Psoas muscle (tissue), 8 donors: Measurements from ENCODE around the gene LGR6. TPM values are rescaled to one million over a fixed set of nuclear protein-coding genes. Genes with fewer than 3 reads are reported as not detected.

Source experiments
- ATAC-seq, 4 donors: fragments of 200-7000 bp; cut with Tn5 transposase; one replicate each; pipeline ENCODE4 v1.9.1; 2020; ENCODE audit warnings: moderate library complexity in 3 of 4, mild to moderate bottlenecking in 2 of 4
- DNase-seq, 2 donors: peaks; one replicate each; pipeline ENCODE4 v3.0.0-alpha.2; 2020
- H3K27ac ChIP-seq: fragments of 200-600 bp; one replicate; pipeline ENCODE4 v1.8.0; 2022
- H3K27me3 ChIP-seq, 3 donors: fragments of 200-600 bp in 1 of 3; one replicate each; pipeline versions ENCODE4 v1.6.1 to v1.8.0; 2013 to 2022; ENCODE audit warnings: low read length in 2 of 3, mild to moderate bottlenecking in 2 of 3, moderate library complexity in 1 of 3; ENCODE audit not compliant: insufficient read depth in 3 of 3
- H3K36me3 ChIP-seq, 2 donors: fragments of 200-600 bp in 1 of 2; one replicate each; pipeline versions ENCODE4 v1.6.1 to v1.8.0; 2013 to 2022; ENCODE audit warnings: low read depth in 1 of 2, mild to moderate bottlenecking in 1 of 2, moderate library complexity in 1 of 2; ENCODE audit not compliant: insufficient read depth in 1 of 2
- H3K4me1 ChIP-seq: fragments of 200-600 bp; one replicate; pipeline ENCODE4 v1.8.0; 2022
- H3K4me3 ChIP-seq: fragments of 200-600 bp; one replicate; pipeline ENCODE4 v1.8.0; 2022; ENCODE audit warnings: mild to moderate bottlenecking
- H3K9me3 ChIP-seq: fragments of 200-600 bp; one replicate; pipeline ENCODE4 v1.8.0; 2022
- WGBS, 3 donors: extraction: QIAGEN DNeasy Blood & Tissue Kit; methylation state at CpG; one replicate each; pipeline versions ENCODE4 v1.1.6 to v1.1.7; 2013; 5-methylcytosine and 5-hydroxymethylcytosine counted together
- intact Hi-C, 2 donors: fragments of 100-400 bp; cut with DNase I; formaldehyde crosslinking; loops; one replicate each; pipeline versions ENCODE4 v1.11.0 to v1.14.2; 2022
- polyA plus RNA-seq, 3 donors: library from polyadenylated mRNA; stranded (reverse); fragments of 200-250 nt; gene quantifications; one replicate each; pipeline ENCODE4 v1.2.3, GENCODE V29; 2013
- total RNA-seq, 4 donors: library from RNA; stranded (reverse); fragmentation: NEBNext Ultra II Directional in 2 of 4; extraction: Animal tissue kit (Norgen Biotek cat#: 25700) in 2 of 4; gene quantifications; one replicate each; pipeline versions ENCODE4 v1.2.1 to v1.2.4, GENCODE V29; 2021 to 2023
- TF ChIP-seq, protein P1 (sequence below): fragments of 200-600 bp; IDR thresholded peaks from one replicate; pipeline ENCODE4 v1.8.0; 2022; ENCODE audit warnings: antibody characterized with exemption
- donor health status: healthy with polysubstance abuse.
- donor health status: DM: no; HTN: no; CAD: no; lungs with moderate emphysema.
- donor health status: Bipolar disorder and iron deficiency.
- donor health status: healthy.
- donor health status: DM: yes; HTN: yes; CAD: no.
- donor health status: DM: no; HTN: no; CAD: no.
- donor health status: DM: no; HTN: no; CAD: no.
- donor health status: DM: yes; HTN: yes; CAD: no.

LGR6 gene
- total and polyA plus RNA-seq, 7 donors, result 0.12 to 0.20 (median 0.16) TPM; not detected in 3

DNA sequence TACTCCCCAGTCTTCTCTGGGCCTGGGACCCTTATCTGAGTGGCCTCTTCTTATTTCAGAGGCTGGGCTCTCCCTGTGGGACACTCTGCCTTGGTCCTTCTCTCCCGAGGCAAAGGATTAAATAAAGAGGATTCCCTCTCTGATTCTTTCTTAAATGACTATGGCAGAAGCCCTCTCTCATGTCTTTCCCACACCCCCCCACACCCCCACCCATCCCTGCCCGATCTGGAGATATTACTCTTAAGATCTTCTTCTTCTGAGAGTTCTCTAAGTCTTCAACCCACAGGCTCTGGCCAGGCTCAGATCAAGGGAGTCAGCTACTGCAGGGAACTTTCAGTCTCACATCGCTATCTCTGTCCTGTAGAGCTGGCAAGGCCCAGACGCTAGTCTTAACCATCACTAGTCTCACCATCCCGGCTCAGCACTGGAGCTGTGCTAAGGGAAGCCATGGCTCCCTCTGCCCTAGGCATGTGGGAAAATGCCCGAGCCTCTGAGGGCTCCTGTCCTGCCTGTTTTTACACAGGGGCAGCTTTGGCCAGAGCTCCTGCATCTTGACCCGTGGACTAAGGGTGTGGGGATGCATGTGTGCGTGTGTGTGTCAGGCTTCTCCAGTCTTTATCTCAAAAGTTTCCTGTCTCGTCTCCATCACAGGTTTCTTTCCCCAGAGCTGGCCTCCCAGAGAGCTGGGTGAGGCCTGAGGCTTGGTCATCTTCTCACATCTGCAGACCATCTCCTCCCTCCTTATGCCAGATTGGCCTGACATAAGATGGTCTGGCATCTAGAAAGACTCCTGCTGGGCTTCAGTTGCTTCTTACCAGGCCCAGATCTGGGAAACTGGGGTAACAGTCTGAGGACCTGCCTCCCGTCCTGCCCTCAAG lies 36.7 kb downstream of the LGR6 start:
- intact Hi-C loops, result loop anchor here in 1 of 2 donors (10.0 kb wide), 1 partner anchor 925 kb away; no protein-coding TSS in a partner anchor
- TF ChIP-seq, protein P1, sequence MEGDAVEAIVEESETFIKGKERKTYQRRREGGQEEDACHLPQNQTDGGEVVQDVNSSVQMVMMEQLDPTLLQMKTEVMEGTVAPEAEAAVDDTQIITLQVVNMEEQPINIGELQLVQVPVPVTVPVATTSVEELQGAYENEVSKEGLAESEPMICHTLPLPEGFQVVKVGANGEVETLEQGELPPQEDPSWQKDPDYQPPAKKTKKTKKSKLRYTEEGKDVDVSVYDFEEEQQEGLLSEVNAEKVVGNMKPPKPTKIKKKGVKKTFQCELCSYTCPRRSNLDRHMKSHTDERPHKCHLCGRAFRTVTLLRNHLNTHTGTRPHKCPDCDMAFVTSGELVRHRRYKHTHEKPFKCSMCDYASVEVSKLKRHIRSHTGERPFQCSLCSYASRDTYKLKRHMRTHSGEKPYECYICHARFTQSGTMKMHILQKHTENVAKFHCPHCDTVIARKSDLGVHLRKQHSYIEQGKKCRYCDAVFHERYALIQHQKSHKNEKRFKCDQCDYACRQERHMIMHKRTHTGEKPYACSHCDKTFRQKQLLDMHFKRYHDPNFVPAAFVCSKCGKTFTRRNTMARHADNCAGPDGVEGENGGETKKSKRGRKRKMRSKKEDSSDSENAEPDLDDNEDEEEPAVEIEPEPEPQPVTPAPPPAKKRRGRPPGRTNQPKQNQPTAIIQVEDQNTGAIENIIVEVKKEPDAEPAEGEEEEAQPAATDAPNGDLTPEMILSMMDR, result no peak

DNA sequence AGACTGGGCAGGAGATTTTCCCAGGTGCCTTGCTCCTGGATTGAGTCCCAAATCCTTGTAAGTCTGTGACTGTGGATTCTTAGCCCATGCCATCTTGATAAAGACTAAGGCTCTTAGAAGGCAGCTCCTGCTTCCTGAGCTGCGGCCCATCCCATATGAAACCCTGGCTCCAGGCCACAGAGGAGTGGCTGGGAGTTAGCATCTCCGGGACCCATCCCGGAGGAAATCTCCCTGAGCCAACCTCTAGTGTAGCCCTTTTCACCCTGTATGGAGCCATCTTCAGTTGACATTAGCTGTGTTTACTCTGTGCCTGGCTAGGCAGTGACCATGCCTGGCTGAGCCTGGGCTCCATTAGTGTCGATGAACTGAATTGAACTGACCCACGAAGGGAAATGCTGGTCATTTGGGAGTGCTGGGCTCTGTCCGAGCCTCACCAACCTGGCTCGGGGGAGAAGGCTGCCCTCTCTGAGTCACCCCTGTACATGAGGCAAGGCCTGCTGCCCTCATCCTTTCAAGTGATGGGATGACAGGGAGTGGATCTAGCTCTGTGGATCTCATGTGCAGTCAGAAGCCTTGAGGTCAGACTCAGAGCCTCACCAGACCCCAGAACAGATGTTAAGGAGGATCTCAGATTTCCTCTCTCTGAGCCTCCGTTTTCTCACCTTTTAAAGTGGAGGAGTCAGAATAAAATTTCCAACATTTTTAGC lies 37.5 kb downstream of the LGR6 start:
- intact Hi-C loops, result loop anchor here in 1 of 2 donors (10.0 kb wide), 1 partner anchor 924 kb away; no protein-coding TSS in a partner anchor
- H3K4me1 ChIP-seq, result no peaks in the 10 kb centered on the region
- H3K36me3 ChIP-seq, result no peaks in the 10 kb centered on the region
- H3K9me3 ChIP-seq, result no peaks in the 10 kb centered on the region
- H3K4me3 ChIP-seq, result no peak overlapping the region
- peaks cover 0 to 3% (median 0%) of the 10 kb centered on the region in 3 donors for H3K27me3 ChIP-seq
- no peak for DNase-seq
- WGBS, 3 donors, result 67 to 77% (median 74%) methylated on average over 8 of the region's 8 CpGs
- TF ChIP-seq, protein P1, result no peak
- no peak overlapping the region for H3K27ac ChIP-seq
- ATAC-seq, result no peak

More for the DNA sequence above, 36.7 kb downstream of the LGR6 start:
- ATAC-seq (no peak), DNase-seq (no peak)
- WGBS, 3 donors, result 82 to 85% (median 84%) methylated on average over 10 of the region's 10 CpGs
- H3K27me3 ChIP-seq, result no peaks in the 10 kb centered on the region
- H3K4me3 ChIP-seq, result no peak overlapping the region
- no peaks in the 10 kb centered on the region for H3K9me3 ChIP-seq
- H3K36me3 ChIP-seq, result no peaks in the 10 kb centered on the region
- no peaks in the 10 kb centered on the region for H3K4me1 ChIP-seq
- H3K27ac ChIP-seq, result no peak overlapping the region

DNA sequence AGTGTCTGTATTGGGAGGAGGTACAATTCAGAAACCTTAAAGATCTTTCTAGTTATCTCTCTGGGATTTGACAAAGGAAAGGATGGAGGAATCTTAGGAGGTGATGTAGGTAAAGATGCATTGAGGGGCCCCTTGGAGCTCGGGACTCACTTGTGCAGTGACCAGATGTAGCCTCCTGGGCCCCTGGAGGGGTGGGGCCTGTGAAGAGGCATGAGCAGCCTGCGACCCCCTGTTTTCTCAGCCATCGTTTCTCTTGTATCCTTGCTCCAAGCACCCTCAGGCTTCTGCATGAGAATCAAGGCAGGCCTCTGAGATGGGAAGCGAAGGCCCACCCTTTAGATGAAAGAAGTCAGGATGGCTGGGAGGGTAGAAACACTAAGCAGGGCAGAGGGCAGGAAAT lies 39.6 kb downstream of the LGR6 start:
- TF ChIP-seq, protein P1, result no peak
- Histone ChIP-seq H3K4me3 (no peak overlapping the region), H3K9me3 (no peaks in the 10 kb centered on the region), H3K27ac (no peak overlapping the region), H3K4me1 (no peaks in the 10 kb centered on the region), H3K27me3 (peaks cover 0 to 6% (median 0%) of the 10 kb centered on the region in 3 donors), H3K36me3 (no peaks in the 10 kb centered on the region)
- DNase-seq, result no peak
- ATAC-seq, result no peak
- intact Hi-C loops, result loop anchor here in 1 of 2 donors (10.0 kb wide), 1 partner anchor 922 kb away; no protein-coding TSS in a partner anchor
- 63 to 80% (median 75%) methylated on average over 4 of the region's 4 CpGs for WGBS, 3 donors

DNA sequence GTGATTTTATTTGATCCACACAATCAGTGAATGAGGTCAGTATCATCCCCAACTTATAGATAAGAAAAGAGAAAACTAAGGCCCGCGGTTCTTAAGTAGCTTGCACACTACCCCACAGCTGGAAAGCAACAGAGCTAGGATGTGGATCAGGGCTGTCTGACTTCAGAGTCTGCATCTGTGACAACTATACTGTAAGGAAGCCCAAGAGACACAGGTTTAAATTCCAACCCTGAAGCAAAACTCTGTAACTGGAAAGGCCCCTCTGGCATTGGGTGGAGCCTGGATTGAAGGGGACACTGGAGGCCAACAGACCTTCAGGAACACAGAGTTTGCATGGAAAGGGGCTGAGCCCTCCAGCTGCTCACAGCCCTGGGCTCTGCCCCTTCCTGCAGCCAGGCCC lies 40.2 kb downstream of the LGR6 start:
- TF ChIP-seq, protein P1, result no peak
- H3K27ac ChIP-seq, result no peak overlapping the region
- ATAC-seq, result no peak
- H3K4me1 ChIP-seq, result no peaks in the 10 kb centered on the region
- intact Hi-C loops, result loop anchor here in 1 of 2 donors (10.0 kb wide), 1 partner anchor 921 kb away; no protein-coding TSS in a partner anchor
- WGBS, 3 donors, result 86 to 93% (median 92%) methylated on average over 2 of the region's 2 CpGs
- H3K9me3 ChIP-seq, result no peaks in the 10 kb centered on the region
- H3K4me3 ChIP-seq, result no peak overlapping the region
- DNase-seq, result no peak
- no peaks in the 10 kb centered on the region for H3K36me3 ChIP-seq
- peaks cover 0 to 6% (median 0%) of the 10 kb centered on the region in 3 donors for H3K27me3 ChIP-seq
